ENCODE results near the gene NDE1.
A peak's percentile ranks its signal among the peaks of the same experiment; 100 is the strongest.
"Not testable (repeated sequence)": the region's sequence is repeated elsewhere in the genome, so short reads cannot be mapped to it uniquely, and the experiment has no call there.

NDE1 gene

DNA sequence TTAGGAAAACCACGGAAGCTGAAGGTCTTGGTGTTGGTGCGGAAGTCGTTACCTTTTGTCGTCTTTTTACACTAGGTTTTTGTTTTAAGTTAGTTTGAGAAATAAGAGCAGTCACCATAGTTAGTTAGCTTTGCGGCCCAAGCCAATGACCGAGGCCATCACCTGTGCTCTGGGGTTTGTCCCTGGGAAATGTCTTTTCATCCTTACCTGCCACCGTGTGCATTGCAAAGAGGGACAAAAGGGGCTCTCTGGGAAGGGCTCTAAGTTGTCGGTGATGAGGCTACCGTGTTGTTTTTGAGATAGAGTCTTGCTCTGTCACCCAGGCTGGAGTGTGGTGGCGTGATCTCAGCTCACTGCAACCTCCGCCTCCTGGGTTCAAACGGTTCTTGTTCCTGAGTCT, 49.8 kb downstream of the NDE1 start:
- no peak for DNase-seq (ENCODE audit: low read depth, low spot score)

DNA sequence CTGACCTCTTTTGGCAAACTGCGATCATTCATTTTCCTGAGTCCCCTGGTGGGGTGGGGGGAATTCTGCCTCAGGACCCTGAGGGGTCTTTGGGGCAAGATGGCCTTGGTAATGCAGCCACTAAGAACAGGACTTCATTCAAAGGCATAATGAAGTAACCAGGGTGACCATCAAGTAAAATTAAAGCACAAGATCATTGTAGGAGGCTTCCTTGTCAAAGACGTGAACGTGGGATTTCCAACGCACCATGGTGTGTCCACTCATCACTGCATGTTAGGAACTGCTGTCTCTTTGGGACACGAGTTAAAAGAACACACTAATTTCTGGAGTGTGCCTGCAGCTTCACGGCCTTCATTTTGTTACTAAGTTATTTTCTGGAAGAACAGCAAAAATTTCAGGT, 51.3 kb downstream of the NDE1 start:
- no peak for DNase-seq (ENCODE audit: low read depth, low spot score)

DNA sequence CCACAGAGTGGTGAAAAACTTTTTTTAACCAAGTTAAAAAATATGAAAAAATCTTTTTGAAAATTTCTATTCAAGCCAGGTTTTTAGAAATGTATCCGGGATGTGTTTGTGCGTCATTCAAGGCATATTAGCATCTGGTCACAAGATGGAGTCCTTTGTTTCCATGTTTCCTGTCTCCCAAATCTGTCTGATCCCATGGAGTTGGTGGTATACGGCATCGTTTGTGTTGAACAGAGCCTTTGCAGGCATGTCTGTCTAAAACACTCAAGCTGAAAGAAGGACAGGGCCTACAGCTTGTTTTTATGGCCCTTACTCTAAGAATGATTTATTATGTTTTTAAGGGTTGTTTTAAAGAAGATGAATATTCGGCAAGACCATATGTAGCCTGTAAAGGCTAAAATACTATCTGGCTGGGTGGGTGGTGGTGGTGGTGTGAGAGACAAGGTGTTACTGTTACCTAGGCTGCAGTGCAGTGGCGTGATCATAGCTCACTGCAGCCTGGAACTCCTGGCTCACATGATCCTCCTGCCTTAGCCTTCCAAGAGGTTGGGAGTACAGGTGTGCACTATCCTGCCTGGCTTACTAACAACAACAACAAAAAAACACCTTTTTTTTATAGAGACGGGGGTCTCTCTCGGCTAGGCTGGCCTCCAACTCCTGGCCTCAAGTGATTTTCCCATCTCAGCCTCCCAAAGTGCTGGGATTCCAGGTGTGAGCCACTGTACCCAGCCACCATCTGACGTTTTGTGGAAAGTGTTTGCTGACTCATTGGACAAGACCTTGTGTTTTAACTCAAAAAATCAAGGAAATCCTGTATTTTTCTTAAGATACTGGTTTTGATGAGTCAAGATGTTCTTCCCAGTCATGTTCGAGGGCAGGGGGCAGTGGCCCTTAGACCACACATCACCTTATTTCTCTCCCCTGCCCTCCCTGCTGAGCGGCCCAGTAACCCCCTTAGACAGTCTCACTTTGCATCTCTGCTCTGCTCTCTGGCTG, 52.2 kb downstream of the NDE1 start:
- DNase-seq (ENCODE audit: low read depth, low spot score), result no peak

DNA sequence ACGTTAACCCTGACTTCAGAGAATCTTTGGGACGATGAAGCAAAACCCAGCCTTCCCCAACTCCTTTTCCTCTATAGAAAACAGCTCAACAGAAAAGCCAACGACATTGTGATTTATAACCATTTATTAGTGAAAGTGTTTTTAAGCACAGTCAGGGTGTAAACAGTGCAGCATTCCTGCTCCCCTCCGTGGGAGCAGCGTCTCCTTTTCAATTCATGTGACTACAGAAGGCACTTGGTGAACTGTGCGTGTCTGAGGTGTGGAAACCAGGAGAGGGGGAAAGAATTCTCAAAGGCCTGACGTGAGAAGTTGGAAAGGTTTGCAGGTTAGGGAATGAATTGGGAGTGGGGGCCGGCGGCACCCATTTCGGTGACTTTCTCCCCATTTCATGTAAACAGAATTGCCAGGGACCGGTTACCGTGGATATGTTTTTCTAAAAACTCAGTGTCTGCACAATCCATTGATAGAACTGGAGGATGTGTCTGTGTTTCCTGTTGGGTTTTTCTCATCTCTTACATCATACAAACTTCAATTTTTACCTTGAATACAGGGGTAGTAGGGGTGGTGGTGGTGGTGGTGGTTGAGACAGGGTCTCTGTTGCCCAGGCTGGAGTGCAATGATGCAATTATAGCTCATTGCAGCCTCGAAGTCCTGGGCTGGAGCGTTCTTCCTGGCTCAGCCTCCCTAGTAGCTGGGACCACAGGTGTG, 53.1 kb downstream of the NDE1 start:
- DNase-seq (ENCODE audit: low read depth, low spot score), result no peak

DNA sequence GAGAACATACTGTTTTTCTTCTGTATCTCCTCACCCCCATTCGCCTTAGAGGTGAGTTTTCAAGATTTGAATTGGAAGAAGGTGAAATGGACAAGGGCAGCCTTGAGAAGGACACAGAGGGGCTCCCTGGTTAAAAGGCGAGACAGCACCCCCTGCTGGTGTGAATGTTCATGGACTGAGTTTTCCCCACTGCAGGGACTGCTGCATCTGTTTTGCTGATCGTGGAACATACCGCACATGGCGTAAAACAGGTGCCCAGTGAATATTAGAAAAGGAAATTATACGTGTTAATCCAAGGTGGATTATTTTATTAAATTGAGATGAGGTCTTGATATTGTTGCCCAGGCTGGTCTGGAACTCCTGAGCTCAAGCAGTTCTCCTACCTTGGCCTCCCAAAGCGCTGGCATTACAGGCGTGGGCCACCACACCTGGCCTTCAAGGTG, 54.5 kb downstream of the NDE1 start:
- peak; percentile 48 for DNase-seq (ENCODE audit: low read depth, low spot score)

DNA sequence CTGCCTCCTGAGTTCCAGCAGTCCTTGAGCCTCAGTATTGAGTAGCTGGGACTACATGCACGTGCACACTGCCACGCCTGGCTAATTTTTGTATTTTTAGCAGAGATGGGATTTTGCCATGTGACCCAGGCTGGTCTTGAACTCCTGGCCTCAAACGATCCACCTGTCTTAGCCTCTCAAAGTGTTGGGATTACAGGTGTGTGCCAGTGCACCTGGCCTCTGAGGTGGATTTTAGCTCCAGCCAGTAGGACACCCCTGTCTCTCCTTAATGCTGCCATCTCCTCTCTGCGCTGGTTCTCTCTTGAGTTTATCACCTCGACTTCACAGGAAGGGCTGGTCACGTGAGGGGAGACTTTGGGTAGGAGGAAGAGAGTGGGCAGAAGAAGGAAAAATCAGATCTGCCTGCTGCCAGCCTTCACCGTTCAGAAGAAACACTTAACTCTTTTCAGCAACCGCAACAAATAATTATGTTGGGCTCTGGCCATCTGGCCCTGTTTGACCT, 55.1 kb downstream of the NDE1 start:
- DNase-seq (ENCODE audit: low read depth, low spot score), result no peak

DNA sequence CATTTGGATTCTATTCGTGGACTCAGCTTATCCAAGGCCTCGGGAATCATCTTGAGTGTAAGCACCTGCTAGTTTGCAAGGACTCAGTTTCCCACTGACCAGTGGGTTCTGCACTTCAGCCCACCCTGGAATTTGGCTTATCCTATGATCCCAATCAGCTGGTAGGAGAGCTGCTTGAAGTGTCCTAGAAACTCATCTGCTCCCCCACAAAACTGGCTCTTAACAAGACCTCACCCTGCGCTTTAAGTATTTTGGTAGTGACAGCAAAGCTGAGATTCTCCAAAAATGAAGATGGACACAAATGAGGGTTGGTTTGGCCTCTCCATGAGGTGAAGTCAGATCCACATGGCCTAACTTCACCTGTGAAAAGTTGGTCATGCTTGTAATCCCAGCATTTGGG, 57.3 kb downstream of the NDE1 start:
- no peak for DNase-seq (ENCODE audit: low read depth, low spot score)

DNA sequence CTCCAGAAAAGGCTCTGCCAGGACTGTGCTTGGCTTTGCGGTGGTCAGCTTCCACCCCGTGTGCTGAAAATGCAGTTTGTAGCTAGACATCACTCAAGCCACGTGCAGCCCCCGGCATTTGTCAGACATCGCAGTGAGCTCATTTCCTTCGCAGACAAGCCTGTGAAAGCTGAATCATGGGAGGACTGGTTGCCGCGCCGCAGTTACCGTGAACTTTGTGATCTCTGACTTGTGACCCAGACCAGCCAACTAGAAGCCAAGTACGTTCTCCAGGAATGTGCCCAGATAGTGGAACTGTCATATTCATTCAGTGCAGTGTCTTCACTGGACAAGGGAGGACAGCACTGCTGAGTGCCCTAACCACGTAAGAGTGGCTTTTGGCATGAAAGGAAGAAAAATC, 58.1 kb downstream of the NDE1 start:
- no peak for DNase-seq (ENCODE audit: low read depth, low spot score)

DNA sequence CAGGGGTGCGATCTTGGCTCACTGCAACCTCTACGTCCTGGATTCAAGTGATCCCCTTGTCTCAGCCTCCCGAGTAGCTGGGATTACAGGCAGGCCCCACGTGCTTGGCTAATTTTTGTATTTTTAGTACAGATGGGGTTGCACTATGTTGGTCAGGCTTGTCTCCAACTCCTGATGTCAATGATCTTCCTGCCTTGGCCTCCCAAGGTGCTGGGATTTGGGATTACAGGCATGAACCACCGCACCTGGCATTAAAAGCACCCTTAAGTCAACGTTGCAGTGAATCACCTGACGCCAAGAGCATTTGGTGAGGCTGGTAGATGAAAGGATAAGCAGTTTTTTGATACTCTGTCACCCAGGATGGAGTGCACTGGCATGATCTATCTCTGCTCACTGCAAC, 59.0 kb downstream of the NDE1 start:
- DNase-seq (ENCODE audit: low read depth, low spot score), result no peak

DNA sequence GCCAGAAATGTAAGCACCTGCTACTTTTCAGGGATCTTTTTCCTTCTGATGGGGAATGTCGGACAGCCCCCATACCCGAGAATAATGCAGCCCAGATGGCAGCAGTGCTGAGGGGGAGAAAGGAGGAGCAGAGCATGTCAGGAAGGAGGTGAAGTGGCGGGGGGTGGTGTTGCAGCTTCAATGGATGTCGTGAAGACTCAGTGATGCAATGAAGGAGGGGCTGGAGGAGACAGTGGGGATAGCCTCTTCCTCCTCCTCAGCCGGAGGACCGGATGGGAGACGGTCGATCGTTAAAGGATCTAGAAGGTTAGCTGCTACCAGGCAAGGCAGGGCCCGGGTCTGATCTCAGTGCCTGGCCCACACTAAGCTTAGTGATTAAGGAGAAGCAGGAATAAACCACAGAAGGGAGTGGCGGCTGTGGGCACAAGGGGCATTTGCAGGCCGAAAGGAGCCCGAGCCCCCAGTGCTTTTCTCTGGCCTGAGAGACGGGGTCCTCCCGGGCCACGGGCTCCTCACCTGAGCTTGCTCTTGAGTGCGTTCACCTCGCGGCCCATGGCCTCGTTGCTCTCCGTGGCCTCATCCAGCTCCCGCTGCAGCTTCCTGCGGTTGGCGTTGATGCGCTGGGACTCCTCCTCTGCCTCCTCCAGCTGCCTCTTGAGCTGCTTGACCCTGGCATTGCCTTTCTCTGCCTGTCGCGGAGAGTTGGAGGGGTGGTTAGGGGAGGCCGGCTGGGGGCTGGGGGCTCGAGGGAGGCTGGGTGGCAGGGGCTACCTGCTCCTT, 64.5 kb downstream of the NDE1 start:
- no peak for DNase-seq (ENCODE audit: low read depth, low spot score)

DNA sequence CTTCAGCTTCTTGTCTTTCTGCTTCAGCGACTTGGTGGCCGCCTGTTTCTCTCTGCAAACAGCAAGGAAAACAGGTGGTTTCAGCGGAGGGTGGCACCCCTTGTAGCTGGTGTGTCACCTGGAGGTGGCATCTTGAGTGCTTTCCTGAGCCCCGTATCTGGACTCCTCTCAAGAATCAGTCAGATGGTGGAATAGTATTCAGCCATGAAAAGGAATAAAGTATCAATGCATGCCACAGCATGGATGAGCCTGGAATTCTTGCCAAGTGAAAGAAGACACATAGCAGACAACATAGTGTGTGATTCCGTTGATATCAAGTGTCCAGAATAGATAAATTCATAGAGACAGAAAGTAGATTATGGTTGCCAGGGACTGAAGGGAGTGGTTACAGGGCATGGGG, 65.2 kb downstream of the NDE1 start:
- no peak for DNase-seq (ENCODE audit: low read depth, low spot score)

DNA sequence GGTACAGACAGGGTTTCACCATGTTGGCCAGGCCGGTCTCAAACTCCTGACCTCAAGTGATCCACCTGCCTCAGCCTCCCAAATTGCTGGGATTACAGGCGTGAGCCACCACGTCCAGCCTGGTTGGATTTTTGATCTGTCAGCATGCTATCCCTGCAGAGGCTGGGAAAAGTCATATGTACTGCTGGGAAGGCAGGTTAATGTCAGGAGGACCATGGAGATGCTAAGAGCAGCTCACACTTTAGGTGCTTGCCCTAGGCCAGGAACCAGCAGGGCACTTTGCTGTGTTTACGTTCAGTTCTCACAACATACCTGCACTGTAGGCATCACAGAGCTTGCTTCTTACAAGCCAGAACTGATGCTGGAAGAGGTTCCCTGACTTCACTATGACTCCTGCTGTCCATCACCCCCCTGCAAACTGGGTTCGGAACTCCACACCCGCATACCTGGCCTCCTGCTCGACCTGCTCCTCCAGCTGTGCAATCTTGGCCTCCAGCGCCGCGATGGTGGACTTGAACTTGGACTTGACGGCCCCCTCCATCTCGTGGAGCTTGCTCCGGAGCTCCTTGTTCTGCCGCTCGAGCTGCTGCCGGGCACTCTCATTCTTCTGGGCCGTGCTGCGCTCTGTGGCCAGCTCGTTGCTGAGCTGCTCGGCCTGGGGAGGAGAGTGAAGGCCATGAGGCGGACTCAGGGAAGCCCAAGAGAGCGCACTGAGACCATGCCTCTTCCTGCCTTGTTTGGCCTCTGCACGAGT, 66.8 kb downstream of the NDE1 start:
- DNase-seq (ENCODE audit: low read depth, low spot score), result no peak

DNA sequence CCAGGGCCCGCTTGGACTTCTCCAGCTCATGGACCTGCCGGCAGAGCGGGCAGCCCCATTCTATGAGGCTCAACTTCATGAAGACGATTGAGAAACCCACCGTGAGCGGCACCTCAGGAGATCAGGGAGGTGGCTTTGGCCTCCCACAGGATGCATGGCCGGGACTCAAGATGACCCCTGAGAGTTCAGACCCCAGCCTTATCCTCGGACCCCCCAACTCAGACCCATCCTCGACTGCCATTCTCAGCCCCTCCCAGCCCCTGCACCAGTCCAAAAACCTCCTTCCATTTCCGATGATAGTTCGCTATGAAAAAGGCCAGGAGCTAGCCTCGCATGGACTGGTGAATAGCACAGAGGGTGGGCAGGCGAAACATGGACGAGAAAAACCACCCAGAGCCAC, 71.0 kb downstream of the NDE1 start:
- DNase-seq (ENCODE audit: low read depth, low spot score), result no peak

DNA sequence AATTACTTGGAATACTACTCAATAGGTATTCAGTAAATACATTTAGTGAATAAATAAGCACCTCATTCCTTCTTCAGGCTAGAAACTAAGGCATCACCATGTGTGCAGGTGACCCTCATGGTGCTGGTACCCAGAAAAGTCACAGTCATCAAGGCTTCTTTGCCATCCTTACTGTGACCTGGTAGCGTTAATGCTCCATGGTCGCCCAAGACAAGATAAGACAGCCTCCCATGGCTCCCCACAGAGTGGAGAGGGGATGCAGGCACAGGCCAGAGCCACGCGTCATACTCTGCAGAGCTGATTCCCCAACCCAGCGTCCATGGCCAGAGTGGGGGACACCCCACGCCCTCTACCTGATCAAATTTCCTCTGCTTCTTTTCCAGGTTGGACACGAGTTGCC, 73.8 kb downstream of the NDE1 start:
- no peak for DNase-seq (ENCODE audit: low read depth, low spot score)

DNA sequence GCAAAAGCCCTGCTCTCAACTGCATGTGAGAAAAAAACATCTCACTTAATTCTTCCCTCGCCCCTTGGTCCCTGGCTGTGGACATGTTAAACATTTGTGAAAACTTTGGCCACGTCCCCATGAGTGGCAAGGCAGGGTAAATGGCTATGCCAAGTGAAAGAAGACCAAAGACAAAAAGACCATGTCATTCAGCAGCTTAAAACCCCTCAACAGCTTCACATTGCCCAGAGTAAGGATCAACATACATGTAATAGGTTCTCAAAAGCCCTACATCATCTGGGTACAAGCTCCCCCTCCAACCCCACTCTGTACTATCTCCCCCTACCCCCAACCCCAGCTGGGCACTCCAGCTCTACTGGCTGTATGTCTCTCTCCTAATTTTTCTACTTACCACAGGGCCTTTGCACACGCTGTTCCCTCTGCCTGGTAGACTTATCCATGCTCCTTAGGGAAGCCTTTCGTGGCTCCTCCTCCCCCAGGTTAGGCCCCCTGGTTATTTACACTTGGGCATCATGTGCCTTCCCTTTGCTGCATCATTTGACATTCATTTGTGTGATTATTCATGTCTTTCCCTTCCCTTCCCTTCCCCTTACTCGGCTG, 75.7 kb downstream of the NDE1 start:
- no peak for DNase-seq (ENCODE audit: low read depth, low spot score)

DNA sequence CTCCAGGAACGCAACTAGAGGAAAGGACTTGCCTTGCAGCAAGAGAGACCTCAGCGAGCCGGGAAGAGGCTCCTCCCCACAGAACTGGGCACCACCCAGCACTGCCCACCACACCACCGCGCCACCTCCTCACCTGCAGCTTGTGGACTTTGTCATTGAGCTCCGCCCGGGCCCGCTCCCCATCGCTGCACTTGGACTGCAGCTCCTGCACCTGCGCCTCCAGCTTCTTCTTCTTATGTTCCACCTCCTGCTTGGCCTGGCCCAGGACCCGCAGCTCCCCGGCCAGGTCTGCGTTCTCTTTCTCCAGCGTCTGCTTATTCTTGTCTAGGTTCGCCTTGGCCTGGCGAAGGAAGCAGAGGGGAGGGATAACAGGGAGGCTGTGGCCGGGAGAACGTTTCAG, 76.7 kb downstream of the NDE1 start:
- DNase-seq (ENCODE audit: low read depth, low spot score), result no peak

DNA sequence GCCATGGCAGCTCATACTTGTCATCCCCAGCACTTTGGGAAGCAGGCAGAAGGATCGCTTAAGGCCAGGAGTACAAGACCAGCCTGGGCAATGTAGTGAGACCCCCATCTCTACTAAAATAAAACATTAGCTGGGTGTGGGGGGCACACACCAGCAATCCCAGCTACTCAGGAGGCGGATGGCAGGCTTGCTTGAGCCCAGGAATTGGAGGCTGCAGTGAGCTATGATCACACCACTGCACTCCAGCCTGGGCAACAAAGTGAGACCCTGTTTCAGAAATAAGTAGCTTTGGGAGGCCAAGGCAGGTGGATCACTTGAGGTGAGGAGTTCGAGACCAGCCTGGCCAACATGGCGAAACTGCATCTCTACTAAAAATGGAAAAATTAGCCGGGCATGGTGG, 77.7 kb downstream of the NDE1 start:
- DNase-seq (ENCODE audit: low read depth, low spot score), result not testable (repeated sequence)

DNA sequence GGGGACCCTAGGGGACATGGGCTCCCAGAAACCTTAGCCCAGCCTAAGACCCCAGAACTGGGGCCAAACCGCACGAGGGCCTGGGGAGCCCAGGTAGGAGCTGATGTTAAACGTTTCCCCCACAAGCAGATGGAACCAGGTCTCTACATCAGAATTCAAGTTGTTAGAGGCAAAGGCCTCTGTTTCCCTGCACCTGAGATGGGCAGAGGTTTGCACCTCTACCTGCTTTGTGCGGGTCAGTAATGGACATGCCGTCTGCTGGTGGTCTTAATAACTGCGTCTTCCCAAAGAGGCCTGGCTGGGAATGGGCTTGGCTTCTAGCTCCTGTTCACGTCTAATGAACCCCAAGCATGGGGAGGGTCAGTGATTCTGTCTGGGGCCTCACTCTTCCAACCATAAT, 79.1 kb downstream of the NDE1 start:
- no peak for DNase-seq (ENCODE audit: low read depth, low spot score)

DNA sequence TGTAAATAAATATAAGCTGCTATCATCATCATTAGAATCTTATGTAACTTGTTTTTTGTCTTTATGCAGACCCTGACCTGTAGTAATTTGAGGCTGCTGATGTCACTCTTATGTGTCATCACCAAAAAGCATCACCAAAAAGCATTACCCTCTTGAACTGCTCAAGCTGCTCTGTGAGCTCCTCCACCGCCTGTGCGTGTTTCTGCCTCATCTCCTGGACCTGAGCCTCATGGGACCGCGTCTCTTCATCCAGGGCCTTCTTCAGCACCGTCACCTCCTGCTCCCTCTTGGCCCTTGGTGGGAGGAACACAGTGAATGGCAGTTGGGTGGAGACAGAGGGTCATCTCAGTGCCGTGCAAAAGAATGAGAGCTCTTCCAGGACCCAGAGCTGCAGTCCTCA, 82.4 kb downstream of the NDE1 start:
- no peak for DNase-seq (ENCODE audit: low read depth, low spot score)

DNA sequence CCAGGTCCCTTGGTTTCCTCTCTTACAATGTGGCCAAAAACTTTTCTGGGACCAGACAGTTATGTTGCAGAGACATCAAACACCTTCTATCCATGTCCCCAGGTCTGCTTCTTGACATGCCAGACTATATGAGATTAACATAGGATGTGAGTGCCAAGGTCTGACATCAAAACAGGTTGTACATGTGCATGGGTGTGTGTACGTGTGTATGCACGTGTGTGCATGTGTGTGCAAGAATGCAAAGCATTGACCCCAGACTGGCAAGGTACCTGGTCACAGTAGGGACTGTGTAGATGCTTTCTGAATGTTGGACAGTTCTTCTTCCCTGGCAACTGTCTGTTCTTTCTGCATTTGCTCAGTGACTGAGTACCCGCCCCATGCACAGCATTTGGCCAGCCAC, 85.6 kb downstream of the NDE1 start:
- no peak for DNase-seq (ENCODE audit: low read depth, low spot score)

DNA sequence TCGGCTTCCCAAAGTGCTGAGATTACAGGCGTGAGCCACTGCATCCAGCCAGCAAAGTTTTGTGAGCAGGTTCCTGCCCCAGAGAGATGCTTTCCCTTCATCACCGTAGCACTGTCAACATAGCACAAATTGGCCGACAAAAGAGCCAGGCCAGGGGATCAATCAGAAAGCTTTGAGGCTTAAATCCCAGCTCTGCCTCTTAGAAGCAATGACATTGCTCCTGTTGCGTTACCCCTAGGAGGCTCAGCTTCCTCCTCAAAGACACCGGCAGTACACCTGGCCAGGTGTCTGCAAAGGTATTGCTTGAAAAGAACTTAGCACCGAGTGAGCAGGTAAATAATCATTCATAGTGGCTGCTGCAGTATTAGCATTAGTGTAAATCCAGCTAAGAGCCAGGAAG, 86.5 kb downstream of the NDE1 start:
- DNase-seq (ENCODE audit: low read depth, low spot score), result no peak
